OCI-LY7 (cell line): ENCODE data around the gene OCRL.

ENCODE experiments used
- EZH2phosphoT487 ChIP-seq: fragments of 200-600 bp; sonication (generic); IDR thresholded peaks from 2 replicates; pipeline ENCODE4 v1.6.1; 2018; ENCODE audit warnings: low read depth, borderline replicate concordance, mild to moderate bottlenecking, mixed run types, antibody characterized with exemption, low read length, moderate library complexity, mixed read lengths
- TF ChIP-seq, protein P1 (sequence below): fragments of 200-600 bp; sonication (generic); conservative IDR thresholded peaks from 2 replicates; pipeline ENCODE4 v1.5.1; 2014; ENCODE audit warnings: mild to moderate bottlenecking, antibody characterized with exemption, low read length, moderate library complexity, mixed read lengths

DNA sequence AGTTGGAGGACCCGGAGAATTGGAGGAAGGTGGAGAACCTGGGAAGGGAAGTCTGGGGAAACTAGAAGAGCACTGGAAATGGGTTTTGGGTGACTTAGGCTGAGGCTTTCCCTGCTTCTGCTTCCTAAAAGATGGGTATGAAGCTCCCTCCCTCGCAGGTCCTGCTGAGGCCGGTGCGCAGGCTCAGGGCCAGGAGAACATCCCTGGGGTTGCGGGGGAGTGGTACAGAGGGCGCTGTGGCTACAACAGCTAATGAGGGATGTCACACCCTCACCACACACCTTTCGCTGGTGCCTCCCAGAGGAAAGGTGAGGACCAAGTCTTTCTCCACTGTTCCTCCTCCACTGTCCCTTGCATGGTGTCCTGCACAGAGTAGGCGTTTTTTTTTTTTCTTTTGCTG lies 98.9 kb downstream of the OCRL start:
- TF ChIP-seq, protein P1, sequence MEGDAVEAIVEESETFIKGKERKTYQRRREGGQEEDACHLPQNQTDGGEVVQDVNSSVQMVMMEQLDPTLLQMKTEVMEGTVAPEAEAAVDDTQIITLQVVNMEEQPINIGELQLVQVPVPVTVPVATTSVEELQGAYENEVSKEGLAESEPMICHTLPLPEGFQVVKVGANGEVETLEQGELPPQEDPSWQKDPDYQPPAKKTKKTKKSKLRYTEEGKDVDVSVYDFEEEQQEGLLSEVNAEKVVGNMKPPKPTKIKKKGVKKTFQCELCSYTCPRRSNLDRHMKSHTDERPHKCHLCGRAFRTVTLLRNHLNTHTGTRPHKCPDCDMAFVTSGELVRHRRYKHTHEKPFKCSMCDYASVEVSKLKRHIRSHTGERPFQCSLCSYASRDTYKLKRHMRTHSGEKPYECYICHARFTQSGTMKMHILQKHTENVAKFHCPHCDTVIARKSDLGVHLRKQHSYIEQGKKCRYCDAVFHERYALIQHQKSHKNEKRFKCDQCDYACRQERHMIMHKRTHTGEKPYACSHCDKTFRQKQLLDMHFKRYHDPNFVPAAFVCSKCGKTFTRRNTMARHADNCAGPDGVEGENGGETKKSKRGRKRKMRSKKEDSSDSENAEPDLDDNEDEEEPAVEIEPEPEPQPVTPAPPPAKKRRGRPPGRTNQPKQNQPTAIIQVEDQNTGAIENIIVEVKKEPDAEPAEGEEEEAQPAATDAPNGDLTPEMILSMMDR: 0 out of 2 replicates have a peak, but pooled peaks have one; percentile 17
- TF ChIP-seq EZH2phosphoT487: no peak
